OCI-LY1 (cell line): ENCODE measurements around the gene NPAS3.

Experiments used
- H2AFZ ChIP-seq: fragments of 200-600 bp; sonication (generic), shearing (Covaris generic); 2 replicates; pipeline ENCODE4 v1.6.0; 2014; ENCODE audit warnings: antibody characterized with exemption, mild to moderate bottlenecking, low read length
- H3F3A ChIP-seq: fragments of 200-600 bp; sonication (generic), shearing (Covaris generic); 2 replicates; pipeline ENCODE4 v1.6.0; 2014; ENCODE audit warnings: mild to moderate bottlenecking, antibody characterized with exemption, low read length, moderate library complexity; ENCODE audit not compliant: insufficient read depth
- H3K27ac ChIP-seq: fragments of 200-600 bp; sonication (generic); 2 replicates; pipeline ENCODE4 v1.5.1; 2014; ENCODE audit warnings: low read length, mixed run types, mild to moderate bottlenecking, low read depth; ENCODE audit not compliant: poor library complexity, severe bottlenecking
- H3K27me3 ChIP-seq: fragments of 200-600 bp; sonication (generic); 2 replicates; pipeline ENCODE4 v1.6.0; 2014; ENCODE audit warnings: antibody characterized with exemption, mild to moderate bottlenecking, low read length, moderate library complexity; ENCODE audit not compliant: insufficient read depth
- H3K36me3 ChIP-seq: fragments of 200-600 bp; sonication (generic); 2 replicates; pipeline ENCODE4 v1.6.1; 2014; ENCODE audit warnings: mild to moderate bottlenecking, antibody characterized with exemption, low read length, moderate library complexity, mixed read lengths; ENCODE audit not compliant: insufficient read depth
- H3K4me1 ChIP-seq: fragments of 200-600 bp; sonication (generic); 2 replicates; pipeline ENCODE4 v1.5.1; 2014; ENCODE audit warnings: mild to moderate bottlenecking, low read length, moderate library complexity; ENCODE audit not compliant: insufficient read depth, severe bottlenecking
- H3K4me2 ChIP-seq: fragments of 200-600 bp; sonication (generic), shearing (Covaris generic); 2 replicates; pipeline ENCODE4 v1.6.1; 2014; ENCODE audit warnings: low read length
- H3K4me3 ChIP-seq: fragments of 200-600 bp; sonication (generic); 2 replicates; pipeline ENCODE4 v1.5.1; 2014; ENCODE audit warnings: low read length, low read depth, mild to moderate bottlenecking, mixed read lengths; ENCODE audit not compliant: poor library complexity, severe bottlenecking
- H3K79me2 ChIP-seq: fragments of 200-600 bp; shearing (Covaris generic); 2 replicates; pipeline ENCODE4 v1.6.1; 2016; ENCODE audit warnings: mixed run types, low read length, mixed read lengths; ENCODE audit not compliant: insufficient read depth
- H3K9ac ChIP-seq: fragments of 200-600 bp; sonication (generic), shearing (Covaris generic); 2 replicates; pipeline ENCODE4 v1.6.1; 2014; ENCODE audit warnings: mild to moderate bottlenecking, low read length, mixed read lengths
- H3K9me2 ChIP-seq: fragments of 200-600 bp; sonication (generic), shearing (Covaris generic); 2 replicates; pipeline ENCODE4 v1.6.1; 2014; ENCODE audit warnings: low read depth, mild to moderate bottlenecking, low read length, mixed read lengths
- H3K9me3 ChIP-seq: fragments of 200-600 bp; shearing (Covaris generic); 2 replicates; pipeline ENCODE4 v1.6.1; 2014; ENCODE audit warnings: low read length, mixed read lengths
- H4K20me1 ChIP-seq: fragments of 200-600 bp; sonication (generic), shearing (Covaris generic); 2 replicates; pipeline ENCODE4 v1.6.0; 2016; ENCODE audit warnings: mild to moderate bottlenecking, low read length; ENCODE audit not compliant: insufficient read depth
- EZH2 ChIP-seq: fragments of 200-600 bp; sonication (generic), shearing (Covaris generic); IDR thresholded peaks from 2 replicates; pipeline ENCODE4 v1.8.0; 2017; ENCODE audit warnings: borderline replicate concordance, mixed run types, mild to moderate bottlenecking, antibody characterized with exemption, low read length, moderate library complexity, mixed read lengths
- TF ChIP-seq, protein P1 (sequence below): fragments of 200-600 bp; sonication (generic), shearing (Covaris generic); IDR thresholded peaks from 2 replicates; pipeline ENCODE4 v1.5.1; 2017; ENCODE audit warnings: mild to moderate bottlenecking, antibody characterized with exemption, low read length, moderate library complexity, mixed read lengths

NPAS3 gene

GRCh38 chr14:33835677-33836076 lies 897.0 kb downstream of the NPAS3 start:
- Histone ChIP-seq H3K4me3 (no peak overlapping the region), H3K27ac (no peak overlapping the region), H3F3A (no peaks in the 10 kb centered on the region), H3K9me2 (no peaks in the 10 kb centered on the region), H3K4me1 (no peaks in the 10 kb centered on the region), H3K9ac (no peak overlapping the region), H2AFZ (no peak overlapping the region), H3K79me2 (no peaks in the 10 kb centered on the region), H3K27me3 (no peaks in the 10 kb centered on the region), H3K9me3 (no peaks in the 10 kb centered on the region), H3K36me3 (no peaks in the 10 kb centered on the region), H4K20me1 (no peaks in the 10 kb centered on the region), H3K4me2 (no peak overlapping the region)
- TF ChIP-seq, protein P1, sequence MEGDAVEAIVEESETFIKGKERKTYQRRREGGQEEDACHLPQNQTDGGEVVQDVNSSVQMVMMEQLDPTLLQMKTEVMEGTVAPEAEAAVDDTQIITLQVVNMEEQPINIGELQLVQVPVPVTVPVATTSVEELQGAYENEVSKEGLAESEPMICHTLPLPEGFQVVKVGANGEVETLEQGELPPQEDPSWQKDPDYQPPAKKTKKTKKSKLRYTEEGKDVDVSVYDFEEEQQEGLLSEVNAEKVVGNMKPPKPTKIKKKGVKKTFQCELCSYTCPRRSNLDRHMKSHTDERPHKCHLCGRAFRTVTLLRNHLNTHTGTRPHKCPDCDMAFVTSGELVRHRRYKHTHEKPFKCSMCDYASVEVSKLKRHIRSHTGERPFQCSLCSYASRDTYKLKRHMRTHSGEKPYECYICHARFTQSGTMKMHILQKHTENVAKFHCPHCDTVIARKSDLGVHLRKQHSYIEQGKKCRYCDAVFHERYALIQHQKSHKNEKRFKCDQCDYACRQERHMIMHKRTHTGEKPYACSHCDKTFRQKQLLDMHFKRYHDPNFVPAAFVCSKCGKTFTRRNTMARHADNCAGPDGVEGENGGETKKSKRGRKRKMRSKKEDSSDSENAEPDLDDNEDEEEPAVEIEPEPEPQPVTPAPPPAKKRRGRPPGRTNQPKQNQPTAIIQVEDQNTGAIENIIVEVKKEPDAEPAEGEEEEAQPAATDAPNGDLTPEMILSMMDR: no peak
- no peak for TF ChIP-seq EZH2

DNA sequence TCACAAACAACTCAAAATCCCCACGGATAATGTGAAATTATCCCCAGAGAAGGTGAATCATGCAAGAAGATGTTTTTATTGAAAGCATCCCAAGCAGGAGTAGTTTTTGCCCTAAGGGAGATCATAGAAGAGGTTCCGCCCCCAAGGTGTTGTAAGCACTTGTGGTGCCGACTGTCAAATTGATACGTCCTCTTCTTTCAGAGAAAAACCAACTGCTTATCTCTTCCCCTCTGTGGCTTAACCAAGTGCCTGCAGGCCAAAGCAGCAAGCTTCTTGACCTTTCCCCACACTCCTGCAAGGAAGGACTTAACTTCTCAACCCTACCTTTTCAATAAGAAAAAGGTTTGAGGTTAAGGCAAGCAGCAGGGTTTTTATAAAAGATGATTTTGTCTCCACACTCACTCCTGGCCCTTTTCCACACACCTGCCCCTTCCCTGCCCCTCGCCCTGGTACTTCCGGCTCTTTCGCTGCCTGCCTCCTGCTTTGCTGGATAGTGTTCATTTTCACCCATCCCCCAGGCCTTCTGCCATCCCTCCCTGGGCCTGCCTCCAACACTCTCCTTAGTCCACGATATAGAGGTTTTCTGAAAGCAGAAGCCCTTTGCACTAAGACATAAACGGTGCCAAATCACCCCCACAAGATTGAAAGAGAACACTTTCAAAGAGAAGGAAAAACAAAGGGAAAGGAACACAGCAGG lies 897.7 kb downstream of the NPAS3 start:
- no peak for TF ChIP-seq EZH2
- TF ChIP-seq, protein P1: no peak
- Histone ChIP-seq H3K9me2 (no peaks in the 10 kb centered on the region), H3K36me3 (no peaks in the 10 kb centered on the region), H2AFZ (no peak overlapping the region), H3F3A (no peaks in the 10 kb centered on the region), H4K20me1 (no peaks in the 10 kb centered on the region), H3K4me2 (no peak overlapping the region), H3K27me3 (no peaks in the 10 kb centered on the region), H3K4me3 (no peak overlapping the region), H3K4me1 (no peaks in the 10 kb centered on the region), H3K27ac (no peak overlapping the region), H3K9ac (no peak overlapping the region), H3K9me3 (no peaks in the 10 kb centered on the region), H3K79me2 (no peaks in the 10 kb centered on the region)

DNA sequence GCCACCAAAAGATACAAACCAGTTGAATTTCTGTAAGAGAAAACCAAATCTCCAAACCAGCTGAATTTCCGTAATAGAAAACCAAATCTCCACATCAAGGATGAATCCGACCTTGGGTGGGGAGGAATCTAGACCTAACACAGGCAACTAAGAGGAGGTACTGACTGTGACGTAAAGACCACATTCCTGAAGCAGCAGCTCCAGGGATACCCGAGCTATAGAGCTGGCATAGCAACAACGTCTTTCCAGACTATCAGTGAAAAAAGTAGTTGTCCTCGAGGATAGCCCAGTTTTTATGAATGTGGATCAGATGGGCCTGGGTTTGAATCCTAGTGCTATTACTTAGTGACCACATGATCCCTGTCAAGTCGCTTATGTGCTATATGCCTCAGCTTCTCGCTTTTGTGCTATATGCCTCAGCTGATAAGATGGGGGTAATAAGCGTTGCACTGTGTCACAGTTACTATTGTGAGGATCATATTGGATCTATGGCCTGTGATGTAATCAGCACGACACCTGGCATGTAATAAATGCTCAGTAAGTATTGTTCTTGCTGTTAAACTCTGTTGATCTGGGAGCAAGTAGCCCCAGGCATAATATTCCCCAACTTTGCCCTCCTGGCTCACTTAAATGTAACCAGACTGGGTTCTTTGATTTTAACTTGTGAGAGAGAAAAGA lies 898.4 kb downstream of the NPAS3 start:
- no peak overlapping the region for H3K4me2 ChIP-seq
- no peaks in the 10 kb centered on the region for H3K9me3 ChIP-seq
- no peaks in the 10 kb centered on the region for H3K9me2 ChIP-seq
- no peaks in the 10 kb centered on the region for H3K36me3 ChIP-seq
- H3K9ac ChIP-seq: no peak overlapping the region
- no peaks in the 10 kb centered on the region for H4K20me1 ChIP-seq
- H3K4me3 ChIP-seq: no peak overlapping the region
- TF ChIP-seq, protein P1: no peak
- TF ChIP-seq EZH2: no peak
- H2AFZ ChIP-seq: no peak overlapping the region
- H3K4me1 ChIP-seq: no peaks in the 10 kb centered on the region
- H3F3A ChIP-seq: no peaks in the 10 kb centered on the region
- no peak overlapping the region for H3K27ac ChIP-seq
- no peaks in the 10 kb centered on the region for H3K79me2 ChIP-seq
- H3K27me3 ChIP-seq: no peaks in the 10 kb centered on the region
